ENCODE data around the gene PDIK1L. TPM values are rescaled to one million over a fixed set of nuclear protein-coding genes. Genes with fewer than 3 reads are reported as not detected.

Gene PDIK1L
- total and polyA plus RNA-seq, 2 donors (not counting 3 experiments of a cell fraction or from before 2014, with no cell fraction given): 1.6 to 5.6 TPM

- TF ChIP-seq MAX (IDR thresholded peaks at IDR 0.05; ENCODE audit: insufficient read depth, insufficient read length) (no peak), GATA2 (IDR thresholded peaks at IDR 0.05; ENCODE audit: insufficient read depth, insufficient read length, low read depth, low read length) (no peak), POLR2A (IDR thresholded peaks at IDR 0.05; ENCODE audit: low read depth, low read length) (no peak), POLR2AphosphoS5 (IDR thresholded peaks at IDR 0.05; ENCODE audit: insufficient read depth, low read depth, low read length) (no peak), MYC (IDR thresholded peaks at IDR 0.05; ENCODE audit: low read depth, low read length) (no peak), JUN (IDR thresholded peaks at IDR 0.05; ENCODE audit: borderline replicate concordance, insufficient read depth, insufficient read length, low read depth) (no peak), EZH2 (IDR thresholded peaks at IDR 0.05; ENCODE audit: borderline replicate concordance, low read depth, low read length, severe bottlenecking) (no peak), FOS (IDR thresholded peaks at IDR 0.05; ENCODE audit: borderline replicate concordance, insufficient read depth, low read length) (no peak), CTCF (IDR thresholded peaks at IDR 0.05; ENCODE audit: extremely low read depth in 1 of 2, insufficient read depth in 1 of 2, low read depth in 1 of 2, low read length in 2 of 2) (no peak)
- Histone ChIP-seq H3K36me3 (ENCODE audit: control insufficient read depth in 2 of 2, extremely low read depth in 1 of 2, insufficient read depth in 2 of 2, low read length in 2 of 2) (no peaks in the 10 kb centered on the region), H3K4me1 (ENCODE audit: control insufficient read depth, extremely low read depth, insufficient read depth, low read length) (peaks cover 15% of the 10 kb centered on the region), H3K9ac (replicated peaks; ENCODE audit: extremely low read depth, insufficient read depth, low read length) (no peak overlapping the region), H3K9me1 (replicated peaks; ENCODE audit: control insufficient read depth, extremely low read depth, insufficient read depth, low read length) (no peaks in the 10 kb centered on the region), H3K79me2 (ENCODE audit: control insufficient read depth, insufficient read depth, low read length) (peaks cover 2% of the 10 kb centered on the region), H2AFZ (ENCODE audit: low read depth, low read length) (no peak overlapping the region), H4K20me1 (replicated peaks; ENCODE audit: control insufficient read depth, extremely low read depth, insufficient read depth, low read length) (no peaks in the 10 kb centered on the region), H3K9me3 (replicated peaks; ENCODE audit: control insufficient read depth, insufficient read depth, low read length) (no peaks in the 10 kb centered on the region), H3K27me3 (ENCODE audit: control insufficient read depth in 2 of 2, insufficient read depth in 2 of 2, low read length in 2 of 2) (no peaks in the 10 kb centered on the region), H3K27ac (ENCODE audit: insufficient read depth, low read depth, low read length) (no peak overlapping the region), H3K4me3 (replicated peaks in 1 of 3; ENCODE audit: insufficient read depth in 1 of 3, low read depth in 1 of 3, low read length in 3 of 3) (no peak overlapping the region), H3K4me2 (ENCODE audit: insufficient read depth, low read length) (no peak overlapping the region)
- dilution Hi-C loops (cut with MboI; ENCODE audit: extremely low pct_ligation_motif_present, low sequenced_read_pairs) (no loop called here), intact Hi-C loops (cut with micrococcal nuclease) (loop anchor here (2.0 to 10.0 kb wide), 2 partner anchors 205 to 285 kb away; no protein-coding TSS in a partner anchor)
- no peak for FAIRE-seq
- no peak for DNase-seq (ENCODE audit: low read depth, low spot score)
- POLR2A ChIA-PET: no interaction called here
- CTCF ChIA-PET: interaction anchor here (0.7 to 1.6 kb wide), 2 partner anchors 35 to 68 kb away, joined by 3 to 21 read pairs; no protein-coding TSS in a partner anchor
- no TSS peak for BruUV-seq (replicated peaks)
Observed at GRCh38 chr1:26109229-26110164, 2.1 kb upstream of the PDIK1L start.
